AG10803 (cell line): Measurements from ENCODE around the gene ZBTB9.
"Not testable (repeated sequence)": the region's sequence is repeated elsewhere in the genome, so short reads cannot be mapped to it uniquely, and the experiment has no call there.

ENCODE experiments used
- DNase-seq: peaks from one replicate; pipeline ENCODE4 v3.0.0; 2010; ENCODE audit warnings: low read depth
- H3K4me3 ChIP-seq: 2 replicates; pipeline ENCODE4 v1.5.1; 2011; ENCODE audit warnings: mild to moderate bottlenecking, low read length, control low read depth
- CTCF ChIP-seq: conservative IDR thresholded peaks from 2 replicates; pipeline ENCODE4 v1.5.1; 2011; ENCODE audit warnings: mild to moderate bottlenecking, low read length, control low read depth, inconsistent platforms

The ZBTB9 gene

GRCh38 chr6:33469661-33470060 lies 15.3 kb downstream of the ZBTB9 start:
- H3K4me3 ChIP-seq = no peak overlapping the region
- no peak for TF ChIP-seq CTCF
- DNase-seq = no peak

- H3K4me3 ChIP-seq = no peak overlapping the region
- no peak for TF ChIP-seq CTCF
- DNase-seq = no peak
These were observed 23.5 kb downstream of the ZBTB9 start for GRCh38 chr6:33477864-33478263.

GRCh38 chr6:33481192-33481591 lies 26.8 kb downstream of the ZBTB9 start:
- no peak for TF ChIP-seq CTCF
- H3K4me3 ChIP-seq = no peak overlapping the region
- DNase-seq = no peak

GRCh38 chr6:33482620-33483019 lies 28.2 kb downstream of the ZBTB9 start:
- DNase-seq, H3K4me3 ChIP-seq: not testable (repeated sequence)

- no peak for DNase-seq
- no peak overlapping the region for H3K4me3 ChIP-seq
- TF ChIP-seq CTCF = no peak
These were observed 29.3 kb downstream of the ZBTB9 start for GRCh38 chr6:33483678-33484077.

GRCh38 chr6:33484673-33485262 lies 30.4 kb downstream of the ZBTB9 start:
- DNase-seq, H3K4me3 ChIP-seq: not testable (repeated sequence)

GRCh38 chr6:33485680-33486079 lies 31.3 kb downstream of the ZBTB9 start:
- H3K4me3 ChIP-seq, DNase-seq: not testable (repeated sequence)

- no peak overlapping the region for H3K4me3 ChIP-seq
- no peak for TF ChIP-seq CTCF
- DNase-seq = no peak
These were observed 34.0 kb downstream of the ZBTB9 start for GRCh38 chr6:33488339-33488738.

- no peak for TF ChIP-seq CTCF
- no peak overlapping the region for H3K4me3 ChIP-seq
- DNase-seq = no peak
These were observed 35.8 kb downstream of the ZBTB9 start for GRCh38 chr6:33490198-33490597.
